ENCODE measurements around the gene CDCP1.
"Not testable (repeated sequence)": the region's sequence is repeated elsewhere in the genome, so short reads cannot be mapped to it uniquely, and the experiment has no call there.

CDCP1 gene

DNA sequence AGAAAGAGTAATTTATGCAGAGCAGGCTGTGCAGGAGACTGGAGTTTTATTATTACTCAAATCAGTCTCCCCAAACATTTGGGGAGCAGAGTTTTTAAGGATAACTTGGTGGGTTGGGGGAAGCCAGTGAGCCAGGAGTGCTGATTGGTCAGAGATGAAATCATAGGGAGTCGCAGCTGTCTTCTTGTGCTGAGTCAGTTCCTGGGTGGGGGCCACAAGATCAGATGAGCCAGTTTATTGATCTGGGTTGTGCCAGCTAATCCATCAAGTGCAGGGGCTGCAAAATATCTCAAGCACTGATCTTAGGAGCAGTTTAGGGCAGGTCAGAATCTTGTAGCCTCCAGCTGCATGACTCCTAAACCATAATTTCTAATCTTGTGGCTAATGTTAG lies 92.4 kb downstream of the CDCP1 start:
- not testable (repeated sequence) for DNase-seq

DNA sequence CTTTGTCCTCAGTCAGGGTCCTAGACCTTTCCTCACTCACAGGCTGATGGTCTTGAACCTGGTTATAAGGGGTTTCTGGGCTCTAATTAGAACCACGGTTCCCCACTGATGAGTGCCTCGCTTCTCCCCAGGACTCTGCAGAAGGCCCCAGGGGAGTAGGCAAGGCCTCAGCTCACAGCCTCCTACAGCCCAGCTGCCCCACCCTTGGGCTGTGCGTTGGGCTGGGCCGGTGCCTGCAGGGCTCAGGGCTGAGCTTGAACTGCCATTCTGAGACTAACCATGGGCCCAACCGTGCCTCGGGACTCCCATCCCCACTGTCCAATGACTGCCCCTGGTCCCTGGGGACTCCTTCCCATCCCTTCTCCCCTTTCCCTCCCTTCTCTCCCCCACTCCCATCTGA lies 94.5 kb downstream of the CDCP1 start:
- no peak for DNase-seq

DNA sequence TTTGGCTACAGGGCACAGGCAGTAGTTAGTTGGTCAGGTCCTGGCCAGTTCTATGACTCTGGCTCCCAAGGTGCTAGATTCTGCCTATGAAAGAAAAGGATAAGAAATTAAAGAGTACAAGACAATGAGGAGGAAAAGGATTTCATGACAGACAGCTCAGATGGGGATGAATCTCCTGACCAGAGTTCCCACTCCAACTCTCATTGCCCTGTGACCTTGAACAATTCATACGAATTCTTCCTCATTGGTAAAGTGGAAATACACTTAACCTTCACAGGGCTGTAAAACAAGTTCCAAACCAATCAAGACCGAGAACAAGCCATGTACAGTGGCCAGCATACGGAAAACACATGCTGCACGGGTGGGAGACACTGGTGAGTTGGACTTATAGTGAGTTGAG lies 96.4 kb downstream of the CDCP1 start:
- DNase-seq, result no peak

DNA sequence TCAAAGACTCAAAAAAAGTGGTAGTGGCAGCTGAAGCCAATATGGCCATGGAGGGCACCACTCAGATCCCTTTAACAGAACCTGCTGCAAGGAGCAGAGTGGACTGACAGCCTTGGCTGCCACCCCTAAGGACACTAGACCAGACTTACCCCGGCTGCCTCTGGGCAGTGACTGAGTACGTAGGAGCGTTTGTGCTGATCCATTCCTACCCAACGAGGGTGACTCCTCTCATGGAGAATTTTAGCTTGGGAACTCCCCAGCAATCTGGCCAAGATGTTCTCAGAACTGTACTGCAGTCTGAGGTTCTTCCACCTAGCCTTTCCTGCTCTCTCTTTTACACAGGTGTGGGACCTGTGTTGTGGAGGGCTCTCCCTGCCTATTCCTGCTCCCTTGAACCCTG lies 97.9 kb downstream of the CDCP1 start:
- no peak for DNase-seq

DNA sequence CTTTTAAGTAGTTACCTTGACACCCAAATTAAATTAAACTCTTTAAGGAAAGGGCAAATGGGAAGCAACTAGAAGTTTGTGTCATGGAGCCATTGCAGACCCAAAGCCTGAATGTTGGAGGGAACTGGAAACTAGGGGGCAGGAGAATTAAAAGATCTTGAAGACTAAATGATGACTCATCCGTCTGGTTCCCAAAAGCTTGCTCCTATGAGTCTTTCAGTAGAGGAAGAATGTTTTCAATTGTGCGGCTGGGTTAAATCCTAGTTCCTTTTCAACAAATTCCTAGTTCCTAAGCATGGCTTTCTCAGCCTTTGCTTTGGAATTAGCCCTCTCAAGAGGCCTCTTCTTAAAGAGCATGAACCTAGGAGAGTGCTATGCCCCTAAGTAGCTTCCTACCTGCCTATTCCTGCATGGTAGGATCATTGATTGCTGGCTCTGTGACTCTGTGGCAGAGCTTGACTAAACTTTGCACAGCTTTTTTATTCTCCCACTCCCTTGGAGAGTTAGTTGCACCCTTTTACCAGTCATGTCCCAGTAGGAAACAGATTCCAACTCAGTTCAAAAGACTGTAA lies 102.4 kb downstream of the CDCP1 start:
- DNase-seq, result no peak

DNA sequence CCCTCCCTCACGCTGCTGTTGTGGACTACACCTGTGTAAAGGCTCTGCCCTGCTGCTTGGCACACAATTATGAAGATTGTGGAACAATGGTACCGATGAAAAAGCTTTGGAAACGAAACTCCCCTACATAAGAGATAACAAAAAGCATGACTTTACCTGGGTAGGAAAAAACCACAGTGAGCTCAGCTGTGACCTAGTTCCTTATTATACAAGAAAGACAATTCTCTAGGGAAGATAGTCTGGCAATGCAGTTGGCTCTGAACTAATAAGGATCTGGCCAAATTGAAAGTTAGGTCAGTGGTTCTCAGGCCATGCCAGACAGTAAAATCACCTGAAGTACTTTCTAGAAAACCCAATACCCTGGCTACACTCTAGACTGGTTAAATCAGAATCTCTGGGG lies 104.0 kb downstream of the CDCP1 start:
- no peak for DNase-seq

DNA sequence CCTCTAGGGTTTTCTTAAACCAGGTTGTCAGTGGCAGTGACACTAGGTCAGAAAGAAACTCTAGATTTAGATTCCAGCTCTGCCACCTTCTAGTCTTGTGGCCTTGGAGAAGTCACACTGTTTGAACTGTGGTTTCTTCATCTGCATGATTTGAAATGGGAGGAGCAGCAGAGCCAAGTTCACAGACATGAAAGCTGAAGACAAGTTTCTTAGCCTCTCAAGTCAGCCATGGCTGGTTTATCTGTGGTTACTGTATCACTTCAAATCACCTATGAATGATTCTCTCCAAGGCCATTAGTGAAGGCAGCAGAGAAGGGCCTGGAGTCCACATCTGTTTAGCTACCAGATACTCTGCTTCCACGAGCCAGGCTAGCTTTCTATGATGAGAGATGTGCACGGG lies 104.5 kb downstream of the CDCP1 start:
- DNase-seq, result peak; percentile 33

DNA sequence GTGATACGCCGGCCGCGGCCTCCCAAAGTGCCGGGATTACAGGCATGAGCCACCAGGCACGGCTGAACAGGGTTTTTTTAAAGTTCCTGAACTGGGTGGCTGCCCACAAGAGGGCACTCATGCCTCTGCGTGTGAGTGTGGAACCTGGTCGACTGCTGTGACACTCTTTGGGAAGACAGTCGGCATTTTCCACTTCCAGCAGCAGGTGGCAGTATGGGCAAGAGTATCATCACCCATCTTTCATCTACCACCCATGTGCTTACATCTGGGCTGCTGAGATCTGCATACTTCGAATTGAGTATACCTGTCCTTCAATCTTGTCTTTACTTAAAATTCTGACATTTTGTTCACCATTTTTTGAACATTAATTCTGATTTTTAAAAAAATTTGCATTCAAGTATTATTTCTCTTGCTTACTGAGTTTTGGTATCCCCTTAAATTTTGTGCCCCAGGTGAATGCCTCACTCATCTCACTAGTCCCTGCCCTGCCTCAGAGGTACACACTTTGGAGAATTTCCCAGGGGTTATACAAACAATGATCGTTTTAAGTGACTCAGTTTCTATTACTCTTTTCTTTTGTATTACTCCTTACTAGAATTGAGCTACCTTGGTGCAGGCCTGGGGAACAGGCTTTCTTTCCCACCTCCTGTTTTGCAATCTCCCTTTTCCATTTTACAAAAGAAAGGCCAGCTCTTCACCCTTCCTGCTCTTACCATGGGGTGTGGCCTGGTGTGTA lies 108.3 kb downstream of the CDCP1 start:
- peak; percentile 95 for DNase-seq

DNA sequence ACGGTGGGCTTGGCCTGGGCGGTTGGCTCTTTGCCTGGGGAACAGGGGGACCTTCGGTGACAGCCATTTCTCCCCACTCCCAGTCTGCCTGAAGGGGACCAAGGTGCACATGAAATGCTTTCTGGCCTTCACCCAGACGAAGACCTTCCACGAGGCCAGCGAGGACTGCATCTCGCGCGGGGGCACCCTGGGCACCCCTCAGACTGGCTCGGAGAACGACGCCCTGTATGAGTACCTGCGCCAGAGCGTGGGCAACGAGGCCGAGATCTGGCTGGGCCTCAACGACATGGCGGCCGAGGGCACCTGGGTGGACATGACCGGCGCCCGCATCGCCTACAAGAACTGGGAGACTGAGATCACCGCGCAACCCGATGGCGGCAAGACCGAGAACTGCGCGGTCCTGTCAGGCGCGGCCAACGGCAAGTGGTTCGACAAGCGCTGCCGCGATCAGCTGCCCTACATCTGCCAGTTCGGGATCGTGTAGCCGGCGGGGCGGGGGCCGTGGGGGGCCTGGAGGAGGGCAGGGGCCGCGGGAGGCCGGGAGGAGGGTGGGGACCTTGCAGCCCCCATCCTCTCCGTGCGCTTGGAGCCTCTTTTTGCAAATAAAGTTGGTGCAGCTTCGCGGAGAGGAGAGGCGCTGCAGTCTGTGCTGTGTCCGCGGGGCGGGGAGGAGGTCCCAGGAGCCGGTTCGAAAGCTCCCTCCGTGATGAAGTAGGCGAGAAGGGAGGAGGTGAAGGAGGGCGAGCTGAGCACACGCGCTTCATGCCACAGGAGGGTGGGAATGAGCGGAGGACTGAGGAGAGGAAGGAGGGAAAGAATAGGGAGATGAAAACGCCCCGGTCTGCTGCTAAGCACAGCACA lies 110.5 kb downstream of the CDCP1 start:
- DNase-seq, result peak; percentile 16

DNA sequence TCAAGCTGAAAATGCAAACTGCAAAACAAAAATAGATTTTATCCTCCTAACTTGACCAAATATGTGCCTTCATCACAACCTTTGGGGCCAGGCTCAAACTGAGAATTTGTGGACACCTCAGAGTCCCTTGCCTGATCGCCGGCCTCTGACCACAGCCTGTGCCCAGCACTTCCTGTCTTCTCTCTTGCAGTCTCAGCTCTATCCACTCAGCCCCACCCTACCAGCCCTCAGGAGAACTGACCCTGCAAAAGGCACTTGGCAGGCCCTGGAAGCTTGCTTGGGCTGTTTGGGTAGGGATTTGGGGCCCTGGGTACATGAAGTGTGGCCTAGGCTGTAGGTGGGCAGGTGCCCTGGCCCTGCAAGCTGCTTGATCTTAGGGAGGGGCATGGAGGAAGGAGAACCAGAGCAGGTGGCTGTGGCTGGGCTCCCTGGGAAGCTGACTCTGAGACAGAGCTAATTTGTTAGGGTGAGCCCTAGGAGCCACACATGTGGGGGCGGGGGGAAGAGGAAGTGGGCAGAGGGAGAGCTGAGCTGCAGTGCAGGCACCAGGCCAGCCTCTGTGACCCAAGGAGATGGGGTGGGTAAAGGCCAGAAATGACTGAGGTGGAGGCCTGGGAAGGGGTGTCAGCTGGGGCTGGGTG lies 111.4 kb downstream of the CDCP1 start:
- peak; percentile 48 for DNase-seq

DNA sequence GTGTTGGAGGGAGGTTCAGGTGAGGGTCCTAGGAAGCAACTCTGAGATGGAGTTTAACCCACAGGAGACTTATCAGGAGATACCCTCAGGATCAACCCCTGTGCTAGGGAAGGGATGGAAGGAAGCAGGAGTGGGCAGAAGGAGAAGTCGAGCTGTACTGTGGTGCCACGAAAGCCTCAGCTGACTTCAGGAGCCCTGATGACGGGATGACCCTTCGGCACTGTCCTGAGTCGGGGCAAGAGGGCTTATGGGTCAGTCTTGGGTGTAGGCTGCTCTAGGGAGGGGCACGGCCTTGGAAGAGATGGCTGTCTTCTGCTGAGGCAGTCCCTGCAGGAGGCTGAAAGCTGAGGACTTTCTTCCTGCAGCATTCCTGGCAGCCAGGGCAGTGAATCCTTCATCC lies 112.4 kb downstream of the CDCP1 start:
- DNase-seq, result no peak

Measured in activated CD4-positive, alpha-beta T cell treated with anti-CD3 and anti-CD28 coated beads, Interleukin-2, Interleukin-6, amounts not matched to agents 100 ng/mL and 50 ng/mL, durations not matched to agents 16 hours and 8 hours (primary cell).